Mesendoderm (in vitro differentiated cells): ENCODE results near the gene CA10.

Experiments
- DNase-seq: peaks from one replicate; pipeline ENCODE4 v3.0.0; 2013
- H2AK5ac ChIP-seq: 2 replicates; pipeline ENCODE4 v1.6.1; 2013; ENCODE audit warnings: low read length, inconsistent platforms
- H2BK120ac ChIP-seq: 2 replicates; pipeline ENCODE4 v1.6.1; 2013; ENCODE audit warnings: low read depth, mild to moderate bottlenecking, low read length, moderate library complexity, mixed read lengths
- H2BK15ac ChIP-seq: replicated peaks from 2 replicates; pipeline ENCODE4 v1.6.1; 2013; ENCODE audit warnings: low read depth, mild to moderate bottlenecking, moderate library complexity
- H2BK5ac ChIP-seq: 2 replicates; pipeline ENCODE4 v1.6.1; 2013; ENCODE audit warnings: low read length, inconsistent platforms
- H3K18ac ChIP-seq: 2 replicates; pipeline ENCODE4 v1.6.1; 2013; ENCODE audit warnings: mild to moderate bottlenecking, low read length, mixed read lengths
- H3K23ac ChIP-seq: one replicate; pipeline ENCODE4 v1.6.1; 2013; ENCODE audit warnings: low read length
- H3K27ac ChIP-seq: 2 replicates; pipeline ENCODE4 v1.5.1; 2013; ENCODE audit warnings: low read depth, mild to moderate bottlenecking, inconsistent platforms, low read length, moderate library complexity
- H3K27me3 ChIP-seq: 2 replicates; pipeline ENCODE4 v1.6.1; 2013; ENCODE audit warnings: low read length, control low read depth, mild to moderate bottlenecking, inconsistent platforms; ENCODE audit not compliant: insufficient read depth, poor library complexity
- H3K36me3 ChIP-seq: 2 replicates; pipeline ENCODE4 v1.6.1; 2013; ENCODE audit warnings: low read length, inconsistent platforms; ENCODE audit not compliant: control insufficient read depth, insufficient read depth
- H3K4ac ChIP-seq: one replicate; pipeline ENCODE4 v1.6.1; 2013; ENCODE audit warnings: low read depth, mild to moderate bottlenecking, low read length, moderate library complexity
- H3K4me1 ChIP-seq: 2 replicates; pipeline ENCODE4 v1.6.1; 2013; ENCODE audit warnings: low read depth, low read length, inconsistent platforms; ENCODE audit not compliant: control insufficient read depth
- H3K4me2 ChIP-seq: 2 replicates; pipeline ENCODE4 v1.6.1; 2013; ENCODE audit warnings: low read length
- H3K4me3 ChIP-seq: 2 replicates; pipeline ENCODE4 v1.5.1; 2013; ENCODE audit warnings: mild to moderate bottlenecking, low read length
- H3K56ac ChIP-seq: one replicate; pipeline ENCODE4 v1.6.1; 2013; ENCODE audit warnings: low read length
- H3K79me1 ChIP-seq: 2 replicates; pipeline ENCODE4 v1.6.1; 2013; ENCODE audit warnings: low read length, inconsistent platforms
- H3K79me2 ChIP-seq: 2 replicates; pipeline ENCODE4 v1.6.1; 2013; ENCODE audit warnings: mild to moderate bottlenecking, low read length; ENCODE audit not compliant: control insufficient read depth, insufficient read depth
- H3K9ac ChIP-seq: 2 replicates; pipeline ENCODE4 v1.6.1; 2013; ENCODE audit warnings: low read length, inconsistent platforms
- H4K5ac ChIP-seq: one replicate; pipeline ENCODE4 v1.6.1; 2013; ENCODE audit warnings: low read length
- H4K8ac ChIP-seq: one replicate; pipeline ENCODE4 v1.6.1; 2013; ENCODE audit warnings: low read depth, mild to moderate bottlenecking, control low read depth, low read length, moderate library complexity
- WGBS: extraction: QIAGEN DNeasy Blood & Tissue Kit; methylation state at CpG from one replicate; pipeline ENCODE4 v1.1.7; 2013; ENCODE audit warnings: low lambda C conversion rate, missing lambda C conversion rate; ENCODE audit not compliant: insufficient coverage; ENCODE audit errors: extremely low coverage; 5-methylcytosine and 5-hydroxymethylcytosine counted together

CA10 gene

DNA sequence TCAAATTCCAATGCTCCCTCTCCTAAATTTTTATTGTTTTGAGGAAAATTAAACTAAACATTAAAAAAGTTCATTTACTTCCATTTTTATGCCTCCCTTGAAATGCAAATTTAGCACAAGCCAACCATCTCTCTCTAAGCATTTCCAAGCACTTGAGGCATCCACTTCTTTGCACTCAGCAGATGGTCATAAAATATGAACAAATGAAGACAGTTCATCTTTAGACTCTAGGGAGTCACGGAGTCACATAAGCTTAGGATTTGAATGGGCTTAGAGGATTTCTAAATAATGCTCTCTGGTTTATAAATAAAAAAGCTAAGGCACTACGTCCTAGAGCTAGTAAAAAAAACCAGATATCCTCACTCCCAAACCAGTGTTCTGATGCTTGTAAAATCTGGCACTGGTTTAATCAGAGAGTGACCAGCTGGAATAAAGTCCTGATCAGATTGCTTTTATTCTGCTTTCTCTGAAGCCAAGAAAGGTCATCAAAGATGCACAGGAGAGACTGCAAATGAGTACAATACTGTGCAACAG is 204.2 kb downstream of the CA10 start:
- Histone ChIP-seq H2BK15ac (no peak overlapping the region), H3K27ac (no peak overlapping the region), H3K36me3 (no peaks in the 10 kb centered on the region), H4K5ac (no peak overlapping the region), H3K4me2 (no peak overlapping the region), H3K23ac (no peak overlapping the region), H3K4me3 (no peak overlapping the region), H3K27me3 (no peaks in the 10 kb centered on the region), H3K9ac (no peak overlapping the region), H2BK5ac (no peak overlapping the region), H3K79me1 (no peaks in the 10 kb centered on the region), H4K8ac (no peak overlapping the region), H3K4me1 (no peaks in the 10 kb centered on the region), H3K4ac (no peak overlapping the region), H2BK120ac (no peak overlapping the region), H3K18ac (no peak overlapping the region), H3K79me2 (no peaks in the 10 kb centered on the region), H2AK5ac (no peak overlapping the region), H3K56ac (no peak overlapping the region)
- no CpG with 5 or more reads among the region's 2 CpGs for WGBS
- DNase-seq = no peak

DNA sequence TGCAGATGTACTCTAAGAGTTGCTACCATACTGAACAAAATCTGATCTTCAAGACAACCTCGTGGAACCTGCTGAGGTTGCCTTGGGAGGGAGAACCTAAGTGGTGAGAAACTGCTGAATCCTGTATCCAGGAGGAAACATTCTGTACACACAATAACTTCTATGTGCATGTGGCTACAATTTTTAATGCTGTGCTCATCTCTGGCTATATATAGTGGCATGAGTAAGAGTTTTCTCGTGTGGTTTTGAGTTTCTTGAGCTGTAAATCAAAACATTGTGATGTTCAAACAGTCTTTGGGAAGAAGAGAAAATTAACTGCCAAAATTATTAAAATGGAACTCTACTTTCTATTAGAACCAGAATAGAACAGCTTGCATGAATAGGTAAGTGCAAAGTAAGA is 206.8 kb downstream of the CA10 start:
- no peaks in the 10 kb centered on the region for H3K36me3 ChIP-seq
- H3K9ac ChIP-seq = no peak overlapping the region
- no peak overlapping the region for H2BK5ac ChIP-seq
- no peak overlapping the region for H3K4ac ChIP-seq
- no peak overlapping the region for H4K8ac ChIP-seq
- H2BK120ac ChIP-seq = no peak overlapping the region
- no peaks in the 10 kb centered on the region for H3K27me3 ChIP-seq
- no peak overlapping the region for H3K4me3 ChIP-seq
- H3K23ac ChIP-seq = no peak overlapping the region
- no peak overlapping the region for H3K4me2 ChIP-seq
- H3K56ac ChIP-seq = no peak overlapping the region
- no peak overlapping the region for H2AK5ac ChIP-seq
- no peaks in the 10 kb centered on the region for H3K4me1 ChIP-seq
- DNase-seq = no peak
- no peaks in the 10 kb centered on the region for H3K79me2 ChIP-seq
- WGBS = no CpG with 5 or more reads among the region's 2 CpGs
- H3K18ac ChIP-seq = no peak overlapping the region
- no peak overlapping the region for H2BK15ac ChIP-seq
- no peak overlapping the region for H3K27ac ChIP-seq
- no peaks in the 10 kb centered on the region for H3K79me1 ChIP-seq
- H4K5ac ChIP-seq = no peak overlapping the region

DNA sequence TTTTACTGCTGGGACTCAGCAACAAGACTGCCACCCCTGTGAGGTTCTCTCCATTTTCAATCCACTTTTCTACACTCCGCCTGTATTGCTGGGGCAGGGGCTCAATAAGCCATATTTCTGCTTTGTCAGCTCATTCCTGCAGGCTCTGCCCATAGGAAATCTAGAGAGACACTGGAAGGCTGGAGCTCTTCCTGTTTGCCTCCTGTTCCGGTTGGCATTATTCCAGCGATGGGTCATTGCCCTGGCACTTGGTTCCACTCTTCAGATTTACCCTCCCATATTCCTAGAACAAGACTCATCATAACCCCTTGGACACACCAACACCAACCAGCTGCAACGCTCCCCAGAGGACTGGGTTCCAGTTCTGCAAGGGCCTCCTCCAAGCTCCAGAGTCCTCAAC is 210.4 kb downstream of the CA10 start:
- no peak overlapping the region for H3K4me2 ChIP-seq
- no peak overlapping the region for H2BK5ac ChIP-seq
- H3K27ac ChIP-seq = no peak overlapping the region
- no peak overlapping the region for H3K4me3 ChIP-seq
- H3K9ac ChIP-seq = no peak overlapping the region
- no peak overlapping the region for H4K5ac ChIP-seq
- H3K36me3 ChIP-seq = no peaks in the 10 kb centered on the region
- no peak for DNase-seq
- H3K27me3 ChIP-seq = no peaks in the 10 kb centered on the region
- H2BK120ac ChIP-seq = no peak overlapping the region
- H2AK5ac ChIP-seq = no peak overlapping the region
- no peaks in the 10 kb centered on the region for H3K79me1 ChIP-seq
- peaks cover 3% of the 10 kb centered on the region for H3K4me1 ChIP-seq
- WGBS = no CpG with 5 or more reads among the region's 4 CpGs
- no peak overlapping the region for H3K56ac ChIP-seq
- no peak overlapping the region for H3K4ac ChIP-seq
- no peak overlapping the region for H3K23ac ChIP-seq
- H4K8ac ChIP-seq = no peak overlapping the region
- H2BK15ac ChIP-seq = no peak overlapping the region
- no peak overlapping the region for H3K18ac ChIP-seq
- H3K79me2 ChIP-seq = no peaks in the 10 kb centered on the region

DNA sequence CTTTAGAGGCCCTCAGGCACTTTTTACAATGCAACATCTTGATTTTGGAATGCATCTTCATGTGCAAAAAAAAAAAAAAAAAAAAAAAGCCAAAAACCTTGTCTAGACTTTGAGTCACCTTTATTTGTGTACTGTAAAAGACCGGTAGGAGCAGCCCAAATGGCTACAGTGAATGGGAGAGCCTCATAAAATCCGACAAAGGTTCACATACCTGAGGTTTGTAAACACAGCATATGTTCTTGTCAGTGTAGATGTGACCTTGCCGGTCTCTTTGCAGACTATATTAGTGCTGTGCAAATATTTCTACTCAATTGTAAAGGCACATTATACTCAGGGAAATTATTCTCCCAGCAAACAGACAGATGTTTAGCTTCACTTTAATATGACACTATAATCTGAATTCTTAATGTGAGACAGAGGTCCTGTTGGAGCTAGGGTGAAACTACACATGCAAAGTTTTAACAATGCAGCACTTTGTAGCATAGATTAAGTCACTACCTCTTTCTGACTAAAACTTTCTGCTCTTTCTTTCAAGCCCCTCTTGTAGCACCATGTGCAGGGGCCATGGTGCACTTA is 211.3 kb downstream of the CA10 start:
- Histone ChIP-seq H3K79me1 (no peaks in the 10 kb centered on the region), H3K23ac (no peak overlapping the region), H3K27ac (no peak overlapping the region), H3K36me3 (no peaks in the 10 kb centered on the region), H3K56ac (no peak overlapping the region), H3K4me3 (no peak overlapping the region), H2AK5ac (no peak overlapping the region), H3K27me3 (no peaks in the 10 kb centered on the region), H4K5ac (no peak overlapping the region), H4K8ac (no peak overlapping the region), H3K4me1 (peaks cover 3% of the 10 kb centered on the region), H2BK5ac (no peak overlapping the region), H3K18ac (no peak overlapping the region), H3K9ac (no peak overlapping the region), H2BK15ac (no peak overlapping the region), H3K79me2 (no peaks in the 10 kb centered on the region), H3K4ac (no peak overlapping the region), H2BK120ac (no peak overlapping the region), H3K4me2 (no peak overlapping the region)
- no peak for DNase-seq
- no CpG with 5 or more reads among the region's 3 CpGs for WGBS

DNA sequence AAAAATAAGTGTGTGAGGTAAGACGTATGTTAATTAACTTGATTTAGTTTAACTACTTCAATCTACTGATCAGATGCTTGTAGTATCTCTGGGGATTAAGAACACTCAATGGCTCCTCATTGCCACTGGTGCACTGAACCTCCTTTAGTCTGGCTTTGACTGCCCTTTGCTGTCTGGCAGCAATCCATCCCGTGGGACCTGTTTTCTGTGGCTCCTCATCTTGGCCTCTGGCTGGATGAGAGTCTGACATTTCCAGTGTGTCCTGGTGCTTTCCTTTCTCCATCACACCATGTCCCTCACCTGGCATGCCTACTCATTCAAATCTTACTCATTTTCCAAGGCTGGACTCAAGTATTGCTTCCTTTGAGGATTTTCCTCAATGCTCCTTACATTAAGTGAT is 212.2 kb downstream of the CA10 start:
- Histone ChIP-seq H3K4me2 (no peak overlapping the region), H4K5ac (no peak overlapping the region), H3K4me3 (no peak overlapping the region), H3K79me2 (no peaks in the 10 kb centered on the region), H3K36me3 (no peaks in the 10 kb centered on the region), H2BK15ac (no peak overlapping the region), H3K4me1 (peaks cover 3% of the 10 kb centered on the region), H2AK5ac (no peak overlapping the region), H2BK120ac (no peak overlapping the region), H2BK5ac (no peak overlapping the region), H3K56ac (no peak overlapping the region), H3K23ac (no peak overlapping the region), H3K18ac (no peak overlapping the region), H3K27ac (no peak overlapping the region), H3K79me1 (no peaks in the 10 kb centered on the region), H3K9ac (no peak overlapping the region), H3K27me3 (no peaks in the 10 kb centered on the region), H4K8ac (no peak overlapping the region), H3K4ac (no peak overlapping the region)
- DNase-seq = no peak
- no CpG with 5 or more reads among the region's 2 CpGs for WGBS

DNA sequence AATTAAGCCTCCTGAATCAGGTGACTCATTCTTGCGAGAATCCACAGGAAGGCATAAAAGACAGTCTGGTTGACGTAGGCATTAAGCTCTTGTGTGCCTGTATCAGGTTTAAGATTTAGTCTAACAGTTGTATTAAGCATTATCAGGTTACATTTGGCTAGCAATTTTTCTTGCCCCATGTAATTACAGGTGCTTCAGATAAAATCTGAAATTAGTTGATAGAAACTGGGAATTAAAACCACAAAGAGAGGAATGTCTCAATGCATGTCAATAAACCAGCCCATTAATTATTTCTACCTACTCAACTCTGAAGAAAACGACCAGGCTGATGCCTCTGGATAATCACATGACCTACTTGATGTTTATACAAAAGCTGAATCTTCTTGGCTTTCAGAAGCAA is 217.2 kb downstream of the CA10 start:
- WGBS = no CpG with 5 or more reads among the region's 3 CpGs
- H2BK15ac ChIP-seq = no peak overlapping the region

More for the DNA sequence above, 217.2 kb downstream of the CA10 start:
- H3K4me1 ChIP-seq = peaks cover 3% of the 10 kb centered on the region
- no peak overlapping the region for H2BK5ac ChIP-seq
- H3K4ac ChIP-seq = no peak overlapping the region
- H3K9ac ChIP-seq = no peak overlapping the region
- no peak overlapping the region for H3K18ac ChIP-seq
- no peak overlapping the region for H3K27ac ChIP-seq
- no peaks in the 10 kb centered on the region for H3K36me3 ChIP-seq
- no peaks in the 10 kb centered on the region for H3K79me1 ChIP-seq
- H2AK5ac ChIP-seq = no peak overlapping the region
- no peak for DNase-seq
- no peak overlapping the region for H3K56ac ChIP-seq
- no peak overlapping the region for H2BK120ac ChIP-seq
- H3K79me2 ChIP-seq = no peaks in the 10 kb centered on the region
- H3K23ac ChIP-seq = no peak overlapping the region
- H3K4me2 ChIP-seq = no peak overlapping the region
- no peaks in the 10 kb centered on the region for H3K27me3 ChIP-seq
- no peak overlapping the region for H4K8ac ChIP-seq
- H3K4me3 ChIP-seq = no peak overlapping the region
- no peak overlapping the region for H4K5ac ChIP-seq
